OCI-LY3 (cell line): ENCODE results near the gene PKD1L1.

Source experiments
- H2AFZ ChIP-seq: fragments of 200-600, 300-600 bp; shearing (Covaris generic); 2 replicates; pipeline ENCODE4 v1.6.0; 2014; ENCODE audit warnings: antibody characterized with exemption, low read depth, low read length
- H3K27ac ChIP-seq: fragments of 200-600, 300-600 bp; sonication (generic); 2 replicates; pipeline ENCODE4 v1.5.1; 2014; ENCODE audit warnings: mild to moderate bottlenecking, low read length, moderate library complexity, mixed read lengths
- H3K27me3 ChIP-seq: fragments of 200-600, 300-600 bp; sonication (generic); 2 replicates; pipeline ENCODE4 v1.6.1; 2014; ENCODE audit warnings: low read depth, low read length, mixed read lengths
- H3K36me3 ChIP-seq: fragments of 200-600, 300-600 bp; sonication (generic); replicated peaks from 2 replicates; pipeline ENCODE3; 2014; ENCODE audit warnings: low read depth, low read length, mixed read lengths
- H3K4me1 ChIP-seq: fragments of 300-600, 200-600 bp; sonication (generic); 2 replicates; pipeline ENCODE4 v1.6.1; 2014; ENCODE audit warnings: low read length, mixed read lengths
- H3K4me2 ChIP-seq: fragments of 200-600, 300-600 bp; sonication (generic); 2 replicates; pipeline ENCODE4 v1.6.1; 2014; ENCODE audit warnings: low read length, mixed read lengths
- H3K4me3 ChIP-seq: fragments of 300-600, 200-600 bp; sonication (generic); 2 replicates; pipeline ENCODE4 v1.5.1; 2014; ENCODE audit warnings: antibody characterized with exemption, mild to moderate bottlenecking, low read length, moderate library complexity
- H3K79me2 ChIP-seq: fragments of 300-600, 200-600 bp; shearing (Covaris generic); 2 replicates; pipeline ENCODE4 v1.6.1; 2014; ENCODE audit warnings: mild to moderate bottlenecking, low read length, mixed read lengths
- H3K9ac ChIP-seq: fragments of 300-600, 200-600 bp; shearing (Covaris generic); 2 replicates; pipeline ENCODE4 v1.6.0; 2014; ENCODE audit warnings: mild to moderate bottlenecking, low read length, moderate library complexity
- H3K9me3 ChIP-seq: fragments of 200-600, 300-600 bp; shearing (Covaris generic); 2 replicates; pipeline ENCODE4 v1.6.1; 2014; ENCODE audit warnings: low read length, mixed read lengths; ENCODE audit not compliant: insufficient read depth
- H4K20me1 ChIP-seq: fragments of 200-600, 300-600 bp; sonication (generic); 2 replicates; pipeline ENCODE4 v1.6.1; 2016; ENCODE audit warnings: low read length, mixed read lengths; ENCODE audit not compliant: insufficient read depth
- EZH2phosphoT487 ChIP-seq: fragments of 200-600 bp; shearing (Covaris generic); IDR thresholded peaks from 2 replicates; pipeline ENCODE4 v1.6.1; 2018; ENCODE audit warnings: antibody characterized with exemption, mixed run types, low read depth
- TF ChIP-seq, protein P1 (sequence below): fragments of 200-600, 300-600 bp; sonication (generic); IDR thresholded peaks from 2 replicates; pipeline ENCODE4 v1.5.1; 2014; ENCODE audit warnings: antibody characterized with exemption, low read length, low read depth

PKD1L1 gene

DNA sequence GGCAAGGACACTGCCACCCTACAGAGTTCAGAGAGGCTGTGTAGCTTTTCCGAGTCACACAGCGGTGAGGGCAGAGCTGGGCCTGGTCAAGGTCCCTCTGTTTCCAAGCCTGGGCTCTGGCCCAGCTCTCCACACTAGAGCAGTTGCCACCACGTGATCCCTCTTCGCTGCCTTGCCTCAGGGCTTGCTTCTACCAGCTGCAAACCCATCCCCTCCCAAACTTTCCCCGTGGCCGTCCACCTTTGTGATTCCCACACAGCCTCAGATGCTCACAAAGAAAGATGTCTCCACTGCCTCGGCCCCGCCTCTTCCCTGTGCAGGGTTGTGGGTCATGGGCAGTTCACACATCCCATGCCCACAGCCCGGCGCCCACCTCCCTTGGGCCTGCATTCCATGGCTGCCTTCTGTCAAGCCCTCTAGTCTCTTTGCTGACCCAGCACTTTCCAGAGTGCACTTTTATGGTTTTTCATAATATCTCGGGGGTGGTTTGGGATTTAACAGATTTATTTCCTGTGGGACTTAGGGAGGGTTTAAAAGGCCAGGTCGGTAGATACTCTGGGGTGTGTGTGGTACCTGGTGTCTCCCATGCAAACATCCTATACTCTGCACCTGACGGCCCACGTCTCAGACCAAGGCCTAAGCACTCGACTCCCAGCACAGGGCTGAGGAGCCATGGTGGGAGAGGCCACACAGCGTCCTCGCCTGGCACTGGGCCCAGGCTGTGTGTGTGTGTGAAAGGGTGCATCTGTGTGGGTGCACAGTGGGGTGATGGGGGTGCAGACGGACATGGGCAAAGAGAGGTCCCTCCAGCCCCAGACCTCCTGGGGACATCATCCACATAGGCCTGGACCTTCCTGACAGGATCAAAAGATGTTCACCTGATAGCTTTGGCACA, 59.6 kb downstream of the PKD1L1 start:
- Histone ChIP-seq H3K79me2 (no peaks in the 10 kb centered on the region), H3K36me3 (no peaks in the 10 kb centered on the region), H2AFZ (no peak overlapping the region), H3K4me1 (no peaks in the 10 kb centered on the region), H3K9me3 (no peaks in the 10 kb centered on the region), H3K9ac (no peak overlapping the region), H3K27ac (no peak overlapping the region), H3K4me2 (no peak overlapping the region), H3K27me3 (peaks cover 53% of the 10 kb centered on the region), H3K4me3 (no peak overlapping the region), H4K20me1 (no peaks in the 10 kb centered on the region)
- no peak for TF ChIP-seq EZH2phosphoT487
- TF ChIP-seq, protein P1, sequence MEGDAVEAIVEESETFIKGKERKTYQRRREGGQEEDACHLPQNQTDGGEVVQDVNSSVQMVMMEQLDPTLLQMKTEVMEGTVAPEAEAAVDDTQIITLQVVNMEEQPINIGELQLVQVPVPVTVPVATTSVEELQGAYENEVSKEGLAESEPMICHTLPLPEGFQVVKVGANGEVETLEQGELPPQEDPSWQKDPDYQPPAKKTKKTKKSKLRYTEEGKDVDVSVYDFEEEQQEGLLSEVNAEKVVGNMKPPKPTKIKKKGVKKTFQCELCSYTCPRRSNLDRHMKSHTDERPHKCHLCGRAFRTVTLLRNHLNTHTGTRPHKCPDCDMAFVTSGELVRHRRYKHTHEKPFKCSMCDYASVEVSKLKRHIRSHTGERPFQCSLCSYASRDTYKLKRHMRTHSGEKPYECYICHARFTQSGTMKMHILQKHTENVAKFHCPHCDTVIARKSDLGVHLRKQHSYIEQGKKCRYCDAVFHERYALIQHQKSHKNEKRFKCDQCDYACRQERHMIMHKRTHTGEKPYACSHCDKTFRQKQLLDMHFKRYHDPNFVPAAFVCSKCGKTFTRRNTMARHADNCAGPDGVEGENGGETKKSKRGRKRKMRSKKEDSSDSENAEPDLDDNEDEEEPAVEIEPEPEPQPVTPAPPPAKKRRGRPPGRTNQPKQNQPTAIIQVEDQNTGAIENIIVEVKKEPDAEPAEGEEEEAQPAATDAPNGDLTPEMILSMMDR, result no peak

DNA sequence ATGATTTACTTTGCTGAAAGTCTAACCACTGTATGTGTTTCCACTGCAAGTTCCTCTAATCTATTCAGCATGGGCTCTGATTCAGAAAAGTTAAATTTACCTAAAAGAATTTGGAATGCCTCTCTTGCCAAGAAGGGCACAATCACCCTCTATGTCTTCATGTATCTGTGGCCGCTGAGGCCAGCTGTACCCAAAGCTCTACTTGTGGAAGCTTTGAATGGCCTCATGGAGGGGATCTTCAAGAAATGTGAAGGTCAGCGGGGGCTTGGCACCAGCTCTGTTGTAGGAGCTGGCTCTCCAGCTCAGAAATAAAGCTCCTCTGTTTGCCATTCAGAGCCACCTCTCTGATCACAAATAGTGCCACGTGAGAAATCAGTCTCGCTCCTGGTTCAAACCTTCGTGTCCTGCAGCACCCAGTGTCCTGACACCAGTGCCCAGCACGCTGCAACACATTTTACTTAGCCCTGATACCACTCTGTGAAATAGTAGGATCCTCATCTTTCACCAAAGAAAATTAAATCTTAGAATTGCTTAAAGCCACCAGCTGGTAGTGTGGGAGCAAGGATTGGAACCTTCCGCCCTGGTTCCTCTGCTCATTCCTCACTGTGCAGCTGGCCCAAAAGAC, 61.1 kb downstream of the PKD1L1 start:
- Histone ChIP-seq H3K9me3 (no peaks in the 10 kb centered on the region), H3K79me2 (no peaks in the 10 kb centered on the region), H3K36me3 (no peaks in the 10 kb centered on the region), H3K4me2 (no peak overlapping the region), H3K9ac (no peak overlapping the region), H3K4me3 (no peak overlapping the region), H3K27me3 (peaks cover 59% of the 10 kb centered on the region), H3K27ac (no peak overlapping the region), H4K20me1 (no peaks in the 10 kb centered on the region), H3K4me1 (no peaks in the 10 kb centered on the region), H2AFZ (no peak overlapping the region)
- TF ChIP-seq, protein P1, result no peak
- no peak for TF ChIP-seq EZH2phosphoT487

DNA sequence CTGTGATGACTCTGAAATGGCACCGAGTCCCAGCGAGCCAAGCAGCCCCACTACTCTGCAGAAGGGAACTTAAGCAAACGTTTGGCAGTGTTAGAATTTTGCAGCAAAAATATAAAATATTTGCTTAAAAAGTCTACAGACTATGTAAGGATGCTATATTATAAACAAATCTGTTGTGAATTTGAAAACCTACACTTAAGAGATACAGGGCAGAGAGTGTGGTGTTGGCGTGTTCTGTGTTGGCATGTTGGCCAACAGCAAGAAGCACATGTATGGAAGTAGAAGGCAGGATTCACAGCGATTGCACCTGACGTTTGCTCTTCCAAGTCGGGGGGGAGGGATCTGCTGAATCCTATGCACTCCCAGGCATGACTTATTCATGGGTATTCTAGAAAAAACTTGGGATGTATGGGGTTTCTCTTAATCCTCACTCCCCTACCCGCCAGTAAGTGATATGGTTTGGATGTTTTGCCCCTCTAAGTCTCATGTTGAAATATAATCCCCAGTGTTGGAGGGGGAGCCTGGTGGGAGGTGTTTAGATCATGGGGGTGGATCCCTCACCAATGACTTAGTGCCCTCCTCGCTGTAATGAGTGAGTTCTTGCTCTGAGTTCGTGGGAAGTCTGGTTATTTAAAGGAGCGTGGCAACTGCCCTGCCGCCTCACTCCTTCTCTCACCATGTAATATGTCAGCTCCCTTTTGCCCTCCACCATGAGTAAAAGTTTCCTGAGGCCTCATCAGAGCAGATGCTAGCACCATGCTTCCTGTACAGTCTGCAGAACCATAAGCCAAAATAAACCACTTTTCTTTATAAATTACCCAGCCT, 62.1 kb downstream of the PKD1L1 start:
- Histone ChIP-seq H3K79me2 (no peaks in the 10 kb centered on the region), H3K9ac (no peak overlapping the region), H3K4me3 (no peak overlapping the region), H3K4me2 (no peak overlapping the region), H3K27ac (no peak overlapping the region), H2AFZ (no peak overlapping the region), H3K36me3 (no peaks in the 10 kb centered on the region), H3K27me3 (peaks cover 58% of the 10 kb centered on the region), H3K4me1 (no peaks in the 10 kb centered on the region), H4K20me1 (no peaks in the 10 kb centered on the region), H3K9me3 (no peaks in the 10 kb centered on the region)
- TF ChIP-seq, protein P1, result no peak
- no peak for TF ChIP-seq EZH2phosphoT487
